ENCODE data around the gene AS3MT.
A peak's percentile ranks its signal among the peaks of the same experiment; 100 is the strongest.

The AS3MT gene

DNA sequence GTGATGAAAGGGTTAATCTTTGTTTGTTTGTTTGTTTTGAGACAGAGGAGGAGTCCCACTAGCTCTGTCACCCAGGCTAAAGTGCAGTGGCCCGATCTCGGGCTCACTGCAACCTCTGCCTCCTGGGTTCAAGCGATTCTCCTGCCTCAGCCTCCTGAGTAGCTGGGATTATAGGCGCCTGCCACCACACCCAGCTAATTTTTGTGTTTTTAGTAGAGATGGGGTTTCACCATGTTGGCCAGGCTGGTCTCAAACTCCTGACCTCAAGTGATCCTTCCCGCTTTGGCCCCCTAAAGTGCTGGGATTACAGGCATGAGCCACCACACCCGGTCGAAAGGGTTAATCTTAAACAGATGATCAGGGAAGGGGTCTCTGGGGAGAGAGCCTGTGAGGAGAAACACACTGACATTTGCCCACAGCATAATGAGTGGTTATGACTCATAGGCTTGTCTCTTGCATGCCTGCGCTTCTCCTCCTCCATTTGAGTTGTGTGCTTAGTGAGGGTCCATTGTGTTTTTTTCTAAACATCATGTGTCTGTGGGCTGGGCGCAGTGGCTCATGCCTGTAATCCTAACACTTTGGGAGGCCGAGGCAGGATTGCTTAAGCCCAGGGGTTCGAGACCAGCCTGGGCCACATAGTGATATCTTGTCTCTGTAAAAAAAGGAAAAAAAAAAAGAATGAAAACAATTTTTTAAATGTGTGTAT is 13.4 kb upstream of the AS3MT start:
- peak; percentile 98 for DNase-seq (ENCODE audit: low read depth)

DNA sequence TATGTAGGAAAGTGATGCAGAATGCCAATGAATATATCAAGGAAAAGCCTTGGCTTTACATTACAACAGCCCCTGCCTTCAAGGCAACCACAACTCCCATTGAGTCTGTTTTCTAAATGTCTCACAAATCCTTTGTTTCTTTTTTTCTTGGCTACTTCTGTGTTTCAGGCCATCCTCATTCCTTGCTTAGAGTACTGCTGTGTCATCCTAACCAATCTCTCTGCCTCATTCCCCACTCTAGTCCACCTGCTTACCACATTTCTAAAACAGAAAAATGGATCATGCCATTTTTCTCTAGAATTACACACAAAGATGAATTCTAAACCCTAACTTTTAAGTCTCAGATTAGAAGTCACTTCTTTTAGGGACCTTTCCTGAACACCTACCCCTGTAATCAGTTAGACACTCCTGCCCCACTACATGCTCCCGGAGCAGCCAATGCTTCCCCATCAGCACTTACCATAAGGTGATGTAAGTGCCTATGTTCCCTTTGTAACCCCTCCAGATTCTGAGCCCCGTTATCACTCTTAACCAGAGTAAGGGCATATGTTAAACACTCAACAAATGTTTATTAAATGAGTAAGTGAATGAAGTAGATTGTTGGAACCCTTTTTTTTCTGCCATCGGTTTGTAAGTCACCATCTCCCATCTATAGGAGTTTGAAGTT is 12.4 kb upstream of the AS3MT start:
- no peak for DNase-seq (ENCODE audit: low read depth)

- no peak for DNase-seq (ENCODE audit: low read depth)
These were observed 9.4 kb upstream of the AS3MT start for GRCh38 chr10:102859911-102860310.

GRCh38 chr10:102863660-102864059 is 5.6 kb upstream of the AS3MT start:
- no peak for DNase-seq (ENCODE audit: low read depth)

- DNase-seq (ENCODE audit: low read depth), result no peak
These were observed 3.6 kb upstream of the AS3MT start for GRCh38 chr10:102865620-102866019.

GRCh38 chr10:102868911-102869257 is 386 bp upstream of the AS3MT start:
- DNase-seq (ENCODE audit: low read depth), result no peak

DNA sequence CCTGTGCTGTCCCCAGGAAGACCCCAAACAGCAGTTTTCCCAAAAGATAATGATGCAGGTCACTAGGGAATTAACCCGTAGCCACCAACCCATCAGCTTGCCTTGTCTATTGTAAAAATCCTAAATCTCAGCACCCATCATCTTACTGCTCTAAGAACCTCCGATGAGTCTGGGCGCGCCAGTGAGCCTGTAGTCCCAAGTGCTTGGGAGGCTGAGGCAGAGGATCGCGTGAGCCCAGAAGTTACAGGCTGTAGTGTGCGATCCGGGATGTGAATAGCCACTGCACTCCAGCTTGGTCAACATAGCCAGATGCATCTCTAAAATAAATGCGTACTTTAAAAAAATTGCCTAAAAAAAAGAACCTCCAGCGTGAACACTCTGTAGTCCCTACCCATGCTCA is 951 bp downstream of the AS3MT start:
- no peak for DNase-seq (ENCODE audit: low read depth)

- DNase-seq (ENCODE audit: low read depth), result no peak
These were observed 2.9 kb downstream of the AS3MT start for GRCh38 chr10:102872163-102872562.

DNA sequence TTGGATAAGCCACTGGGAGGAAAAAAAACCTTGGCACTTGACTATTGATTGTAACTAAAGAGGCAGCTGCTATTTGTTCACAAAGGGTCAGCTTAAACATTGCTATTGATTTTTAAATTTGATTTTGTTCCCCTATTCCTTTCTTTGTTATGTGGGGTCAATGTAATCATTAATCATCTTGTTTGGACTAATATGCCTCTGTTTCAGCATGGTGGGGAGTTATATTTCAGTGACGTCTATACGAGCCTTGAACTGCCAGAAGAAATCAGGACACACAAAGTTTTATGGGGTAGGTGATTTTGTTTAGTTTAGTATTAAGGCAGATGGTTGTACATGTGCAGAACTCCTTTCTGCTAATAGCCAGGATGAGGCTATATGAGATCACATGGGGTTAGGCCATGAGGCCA is 7.5 kb downstream of the AS3MT start:
- no peak for DNase-seq (ENCODE audit: low read depth)

- no peak for DNase-seq (ENCODE audit: low read depth)
These were observed 9.4 kb downstream of the AS3MT start for GRCh38 chr10:102878629-102879028.

DNA sequence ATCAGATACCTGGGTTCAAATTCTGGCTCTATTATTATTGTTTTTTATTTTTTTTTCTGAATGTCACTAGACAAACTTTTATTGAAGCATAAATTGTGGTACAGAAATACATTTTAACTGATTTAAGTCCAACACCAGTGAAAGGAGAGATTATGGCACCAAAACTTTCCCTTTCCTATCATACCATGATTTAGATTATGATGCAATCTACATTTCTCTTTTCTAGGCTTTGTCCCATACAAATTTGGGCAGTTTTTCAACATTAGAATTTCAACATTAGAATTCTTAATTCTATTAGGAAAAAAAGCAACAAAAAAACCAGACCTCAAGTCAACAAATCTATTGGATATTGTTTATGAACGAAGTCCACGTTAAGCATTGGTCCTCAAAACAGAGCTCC is 11.0 kb downstream of the AS3MT start:
- no peak for DNase-seq (ENCODE audit: low read depth)

GRCh38 chr10:102888048-102888447 is 18.8 kb downstream of the AS3MT start:
- no peak for DNase-seq (ENCODE audit: low read depth)

DNA sequence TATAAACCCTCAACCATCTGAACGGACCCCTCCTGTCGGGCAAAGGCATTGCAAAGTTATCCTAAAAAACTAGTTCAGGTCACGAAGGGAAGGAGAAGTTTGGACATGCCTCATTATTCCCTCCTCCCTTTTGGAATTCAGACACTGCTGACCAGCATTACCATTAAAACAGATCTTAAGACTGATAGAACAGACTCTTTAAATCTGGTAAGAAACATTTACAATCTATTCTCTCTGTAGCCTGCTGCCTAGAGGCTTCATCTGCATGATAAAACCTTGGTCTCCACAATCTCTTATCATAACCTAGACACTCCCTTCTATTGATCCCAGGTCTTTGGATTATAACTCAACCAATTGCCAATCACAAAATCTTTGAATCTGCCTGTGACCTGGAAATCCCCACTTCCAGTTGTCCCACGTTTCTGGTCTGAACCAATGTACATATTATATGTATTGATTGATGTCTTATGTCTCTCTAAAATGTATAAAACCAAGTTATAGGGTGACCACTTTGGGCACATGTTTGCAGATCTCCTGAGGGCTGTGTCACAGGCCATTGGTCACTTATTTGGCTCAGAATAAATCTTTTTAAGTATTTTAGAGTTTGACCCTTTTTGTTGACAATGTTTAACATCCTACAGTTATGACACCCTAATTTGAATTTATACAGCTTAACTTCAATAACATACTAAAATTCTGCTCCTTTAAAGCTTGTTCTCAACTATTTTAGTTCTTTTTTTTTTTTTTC is 25.4 kb downstream of the AS3MT start:
- DNase-seq (ENCODE audit: low read depth), result no peak

DNA sequence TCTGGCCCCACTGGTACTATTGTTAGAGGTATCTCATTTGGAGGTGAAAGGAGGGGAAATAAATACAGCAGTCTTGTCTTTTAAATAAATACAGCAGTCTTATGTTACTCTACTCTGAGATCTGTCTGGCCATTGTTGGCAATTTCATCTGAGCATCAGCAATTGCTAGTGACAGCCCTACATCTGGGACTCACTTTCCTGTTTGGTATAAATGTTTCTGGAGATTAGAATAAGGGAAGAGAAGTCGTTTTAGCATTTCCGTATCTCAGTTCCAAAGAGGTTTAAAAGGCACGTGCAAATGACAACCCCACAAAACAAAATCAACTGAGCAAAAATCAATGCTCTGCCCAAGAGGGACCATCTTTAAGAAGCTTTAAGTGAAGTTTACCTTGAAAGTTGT is 30.7 kb downstream of the AS3MT start:
- no peak for DNase-seq (ENCODE audit: low read depth)

GRCh38 chr10:102904346-102904745 is 35.1 kb downstream of the AS3MT start:
- DNase-seq (ENCODE audit: low read depth), result no peak

GRCh38 chr10:102906507-102906906 is 37.2 kb downstream of the AS3MT start:
- DNase-seq (ENCODE audit: low read depth), result no peak

GRCh38 chr10:102914781-102915180 is 45.5 kb downstream of the AS3MT start:
- DNase-seq (ENCODE audit: low read depth), result no peak

DNA sequence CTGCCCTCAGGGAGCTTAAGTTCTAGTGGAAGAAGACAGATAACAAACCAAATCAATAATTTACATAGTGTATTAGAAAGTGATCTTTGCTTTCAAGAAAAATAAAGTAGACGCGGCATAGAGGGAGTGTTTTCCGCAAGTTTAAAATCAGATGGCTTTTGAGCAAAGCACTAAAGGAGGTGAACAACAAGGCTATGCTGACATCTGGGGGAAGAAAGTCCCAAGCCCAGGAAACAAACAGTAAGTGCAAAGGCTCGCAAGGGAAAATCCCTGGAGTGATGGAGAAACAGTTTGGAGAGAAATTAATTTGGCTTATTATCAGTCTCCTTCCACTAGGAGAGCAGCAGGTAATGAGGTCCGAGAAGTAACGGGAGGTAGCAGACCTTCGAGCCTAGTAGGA is 46.9 kb downstream of the AS3MT start:
- no peak for DNase-seq (ENCODE audit: low read depth)

DNA sequence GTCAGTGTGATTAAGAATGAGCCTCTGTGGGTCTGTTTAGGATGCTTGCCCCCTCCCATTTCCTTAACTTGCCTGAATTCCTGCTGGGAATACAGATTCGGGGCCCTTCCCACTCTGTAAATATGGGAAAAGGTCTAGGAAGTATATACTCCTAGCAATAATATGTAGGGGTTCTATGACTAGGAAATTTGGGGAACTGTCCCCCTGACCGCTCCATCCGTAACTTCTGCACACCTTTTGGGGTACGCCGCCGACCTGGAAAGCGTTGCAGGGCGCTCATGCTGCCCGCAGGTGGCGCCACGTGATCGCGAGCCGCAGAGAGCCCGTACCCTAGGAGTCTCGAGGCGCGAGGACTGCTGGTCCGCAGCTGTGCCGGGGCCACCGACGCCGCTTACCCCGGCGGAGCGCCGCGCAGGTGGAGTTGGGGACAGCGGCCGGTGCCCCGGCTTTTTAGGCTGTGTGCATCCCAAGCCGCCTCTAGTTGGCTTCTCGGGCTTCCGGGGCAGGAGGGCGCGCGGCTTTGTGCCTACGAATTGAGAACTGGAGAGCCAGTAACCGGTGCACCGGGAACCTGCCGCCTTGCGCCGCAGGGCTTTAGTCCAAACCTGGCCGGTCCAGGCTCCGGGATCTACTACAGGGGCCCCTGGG is 48.2 kb downstream of the AS3MT start:
- DNase-seq (ENCODE audit: low read depth), result peak; percentile 56

GRCh38 chr10:102917962-102918816 is 48.9 kb downstream of the AS3MT start, which contains the start of gene CNNM2:
Gene CNNM2 (plus strand): TSS chr10:102918294. CDS start chr10:102918481, 187 bp downstream.
- peak; percentile 100 for DNase-seq (ENCODE audit: low read depth)

- no peak for DNase-seq (ENCODE audit: low read depth)
These were observed 49.6 kb downstream of the AS3MT start for GRCh38 chr10:102918817-102919245.
